ENCODE measurements around the gene AP1M1. TPM values are rescaled to one million over a fixed set of nuclear protein-coding genes. Genes with fewer than 3 reads are reported as not detected.

Gene AP1M1
- total RNA-seq, 1 donor from 2014 or later, result 49.4 TPM

DNA sequence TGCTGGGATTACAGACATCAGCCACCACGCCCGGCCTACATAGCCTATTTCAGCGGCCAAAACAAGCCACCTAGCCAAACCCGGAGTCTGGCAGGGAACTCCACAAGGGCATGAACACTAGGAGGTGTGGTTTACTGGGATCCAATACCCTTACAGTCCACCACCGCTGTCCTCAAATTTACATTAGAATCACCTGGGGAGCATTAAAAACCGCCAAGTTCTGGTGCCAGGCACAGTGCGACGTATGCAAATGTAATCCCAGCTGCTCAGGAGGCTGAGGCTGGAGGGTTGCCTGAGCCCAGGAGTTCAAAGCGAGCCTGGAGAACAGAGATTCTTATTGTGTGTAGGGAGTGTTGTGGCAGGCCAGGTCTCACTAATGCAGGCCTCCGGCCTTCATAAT lies 4.2 kb upstream of the AP1M1 start:
- Mint-ChIP-seq H3K4me1 (peaks cover 8% of the 10 kb centered on the region), H3K27me3 (ENCODE audit: low read depth) (no peaks in the 10 kb centered on the region), H3K36me3 (peaks cover 16% of the 10 kb centered on the region), H3K9me3 (no peaks in the 10 kb centered on the region), H3K4me3 (no peak overlapping the region), H3K27ac (no peak overlapping the region)
- no peak for TF ChIP-seq CTCF (IDR thresholded peaks at IDR 0.05; ENCODE audit: unreplicated experiment)
- no peak for DNase-seq (ENCODE audit: low spot score in 2 of 2, unreplicated experiment in 2 of 2)

DNA sequence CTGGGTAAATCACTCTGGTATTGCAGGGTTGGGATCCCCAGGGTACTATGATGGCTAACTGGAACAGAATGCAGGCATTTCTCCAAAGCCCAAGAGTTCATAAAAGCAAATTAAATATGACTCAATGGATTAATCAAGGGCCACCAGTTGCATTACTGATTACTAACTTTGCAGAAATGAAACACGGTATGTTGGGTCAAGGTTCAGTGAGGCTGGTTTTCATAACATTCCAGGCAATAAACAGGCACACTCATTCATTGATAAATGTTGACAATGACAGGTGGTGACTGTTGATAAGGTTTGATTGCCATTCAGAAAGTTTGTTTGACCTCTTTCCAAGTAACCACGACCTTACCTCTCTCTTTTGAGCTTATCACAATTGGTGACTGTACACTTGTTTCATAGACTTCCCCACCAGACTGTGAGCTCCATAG lies 506 bp upstream of the AP1M1 start:
- no peaks in the 10 kb centered on the region for H3K9me3 Mint-ChIP-seq
- peaks cover 9% of the 10 kb centered on the region for H3K36me3 Mint-ChIP-seq
- peaks cover 15% of the 10 kb centered on the region for H3K4me1 Mint-ChIP-seq
- H3K27me3 Mint-ChIP-seq (ENCODE audit: low read depth), result no peaks in the 10 kb centered on the region
- peak overlapping the region; percentile 80 for H3K4me3 Mint-ChIP-seq
- DNase-seq (ENCODE audit: low spot score in 2 of 2, unreplicated experiment in 2 of 2), result no peak
- no peak for TF ChIP-seq CTCF (IDR thresholded peaks at IDR 0.05; ENCODE audit: unreplicated experiment)
- peak overlapping the region; percentile 98 for H3K27ac Mint-ChIP-seq

DNA sequence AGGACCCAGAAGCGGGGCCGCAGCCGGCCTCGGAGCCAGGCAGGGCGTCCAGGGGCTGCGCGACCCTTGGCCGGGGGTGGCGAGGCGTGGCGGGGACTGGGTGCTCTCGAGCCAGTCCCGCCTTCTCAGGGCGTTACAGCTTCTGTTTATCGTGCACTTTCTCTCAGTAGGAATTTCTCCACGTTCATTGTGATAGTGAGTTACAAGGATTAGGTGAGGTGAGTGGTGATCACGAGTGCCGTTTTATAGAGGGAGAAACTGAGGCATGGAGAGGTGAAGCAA lies 600 bp downstream of the AP1M1 start:
- Mint-ChIP-seq H3K27me3 (ENCODE audit: low read depth) (no peaks in the 10 kb centered on the region), H3K36me3 (peaks cover 15% of the 10 kb centered on the region), H3K4me1 (peaks cover 15% of the 10 kb centered on the region), H3K27ac (peak overlapping the region; percentile 47), H3K9me3 (no peaks in the 10 kb centered on the region), H3K4me3 (peak overlapping the region; percentile 70)
- no peak for DNase-seq (ENCODE audit: low spot score in 2 of 2, unreplicated experiment in 2 of 2)
- no peak for TF ChIP-seq CTCF (IDR thresholded peaks at IDR 0.05; ENCODE audit: unreplicated experiment)

- H3K9me3 Mint-ChIP-seq, result no peaks in the 10 kb centered on the region
- peaks cover 15% of the 10 kb centered on the region for H3K4me1 Mint-ChIP-seq
- no peak for DNase-seq (ENCODE audit: low spot score in 2 of 2, unreplicated experiment in 2 of 2)
- H3K27ac Mint-ChIP-seq, result no peak overlapping the region
- peak overlapping the region; percentile 70 for H3K4me3 Mint-ChIP-seq
- H3K36me3 Mint-ChIP-seq, result peaks cover 15% of the 10 kb centered on the region
- H3K27me3 Mint-ChIP-seq (ENCODE audit: low read depth), result no peaks in the 10 kb centered on the region
- no peak for TF ChIP-seq CTCF (IDR thresholded peaks at IDR 0.05; ENCODE audit: unreplicated experiment)
Measured at GRCh38 chr19:16199275-16199932, 1.7 kb downstream of the AP1M1 start.

DNA sequence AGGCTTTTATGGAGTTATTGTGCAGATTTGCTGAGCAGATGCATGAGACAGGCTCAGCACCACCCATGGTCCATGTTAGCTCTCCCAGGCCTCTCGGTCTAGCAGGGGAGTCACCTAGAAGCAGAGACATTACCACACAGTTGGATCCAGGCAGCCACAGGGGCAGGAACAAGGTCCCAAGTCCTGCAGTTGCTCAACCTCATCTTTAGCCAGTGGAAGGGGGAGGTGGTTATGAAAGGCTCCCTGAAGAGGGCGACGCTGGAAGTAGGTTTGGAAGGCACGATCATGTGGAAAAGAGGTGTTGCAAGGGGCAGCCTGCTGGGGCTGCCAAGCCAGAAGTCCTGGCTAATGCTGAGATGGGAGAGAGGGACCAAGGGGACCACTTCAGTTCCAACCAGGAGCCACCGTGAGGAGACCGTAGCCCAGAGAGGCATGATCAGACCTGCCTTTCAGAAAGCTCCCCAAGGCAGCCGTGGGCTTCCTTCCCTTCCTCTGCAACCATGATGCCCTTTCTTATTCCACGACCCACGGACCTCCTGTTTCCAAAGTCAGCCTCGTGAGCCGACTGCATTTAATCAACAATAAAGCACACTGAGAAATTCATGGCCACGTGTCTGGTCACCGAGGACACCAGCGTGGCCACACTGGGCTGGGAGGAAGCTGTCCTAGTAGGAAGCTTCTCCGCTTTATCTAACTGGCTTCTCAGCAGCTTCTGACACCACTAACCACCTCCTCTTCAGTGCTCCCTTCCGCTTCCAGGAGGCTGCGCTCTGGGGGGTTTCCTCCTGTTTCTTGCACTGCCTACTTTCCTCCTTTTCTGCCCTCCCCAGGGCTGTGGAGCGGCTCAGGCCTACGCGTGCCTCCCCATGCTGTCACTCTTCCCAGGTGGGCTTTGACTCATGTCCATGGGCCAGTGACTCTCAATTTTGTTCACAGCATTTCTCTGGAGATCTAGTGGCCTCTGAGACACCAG lies 2.6 kb downstream of the AP1M1 start:
- DNase-seq (ENCODE audit: low spot score in 2 of 2, unreplicated experiment in 2 of 2), result no peak
- Mint-ChIP-seq H3K4me1 (peaks cover 15% of the 10 kb centered on the region), H3K36me3 (peaks cover 13% of the 10 kb centered on the region), H3K27me3 (ENCODE audit: low read depth) (no peaks in the 10 kb centered on the region), H3K4me3 (no peak overlapping the region), H3K9me3 (no peaks in the 10 kb centered on the region), H3K27ac (no peak overlapping the region)
- no peak for TF ChIP-seq CTCF (IDR thresholded peaks at IDR 0.05; ENCODE audit: unreplicated experiment)

Measured in mesothelial cell of epicardium (in vitro differentiated cells).